K562 (cell line): ENCODE data around the gene ARNT2. TPM values are rescaled to one million over a fixed set of nuclear protein-coding genes. Genes with fewer than 3 reads are reported as not detected.

Experiments used
- ATAC-seq: fragments of 200-7000 bp; cut with Tn5 transposase; 3 replicates; pipeline ENCODE4 v1.9.1; 2020; ENCODE audit warnings: moderate library complexity
- BruUV-seq: library from RNA; stranded (reverse); fragments of 400-500 nt; replicated peaks from 2 replicates; lab custom pipeline; 2021; lab: Mats Ljungman, UMichigan
- CTCF ChIA-PET: fragments of 300-600 bp; formaldehyde crosslinking; extraction: SDS; loops from one replicate; lab custom pipeline; 2021; ENCODE audit warnings: low intra/inter-chr PET ratio; lab: Yijun Ruan, JAX
- POLR2A ChIA-PET: fragments of 300-600, 350-650 bp; sonication (Branson Sonifier 250); formaldehyde crosslinking; extraction: SDS; loops from one replicate; lab custom pipeline; 2021; ENCODE audit warnings: antibody characterized with exemption, inconsistent platforms; lab: Yijun Ruan, JAX
- DNase-seq, 4 experiments: peaks; one replicate each; pipeline versions ENCODE4 v3.0.0 to v3.0.0-alpha.2; 2011 to 2018; ENCODE audit warnings: low spot score in 3 of 4, mixed read lengths in 3 of 4; ENCODE audit errors: extremely low read depth in 1 of 4
- FAIRE-seq: peaks from 2 replicates; lab custom pipeline; 2011; peaks lifted over from hg19 to GRCh38; lab: Jason Lieb, UNC
- H2AFZ ChIP-seq: 2 replicates; pipeline ENCODE4 v1.6.0; 2011; ENCODE audit warnings: low read depth, low read length, control low read depth, inconsistent platforms
- H3K27ac ChIP-seq: fragments of 200-600 bp; 3 replicates; pipeline ENCODE4 v1.8.0; 2011; ENCODE audit warnings: low read depth, mild to moderate bottlenecking, control low read depth, inconsistent platforms, low read length, moderate library complexity, mixed read lengths; ENCODE audit errors: extremely low read depth
- H3K27me3 ChIP-seq, 2 experiments: fragments of 300-600 bp in 1 of 2; 2 replicates in 1 of 2; 3 replicates in 1 of 2; pipeline versions ENCODE4 v1.6.0 to v1.8.0; 2011; ENCODE audit warnings: inconsistent platforms in 2 of 2, low read length in 2 of 2, mild to moderate bottlenecking in 1 of 2, mixed read lengths in 1 of 2, moderate library complexity in 1 of 2; ENCODE audit not compliant: control insufficient read depth in 2 of 2, insufficient read depth in 2 of 2
- H3K36me3 ChIP-seq: fragments of 300-600 bp; 3 replicates; pipeline ENCODE4 v1.8.0; 2011; ENCODE audit warnings: mild to moderate bottlenecking, low read length, inconsistent platforms; ENCODE audit not compliant: control insufficient read depth, insufficient read depth
- H3K4me1 ChIP-seq, 2 experiments: fragments of 200-600 bp in 1 of 2; replicated peaks in 1 of 2; 2 replicates in 1 of 2; 3 replicates in 1 of 2; pipeline versions ENCODE4 v1.5.1 to v1.8.0; 2011; ENCODE audit warnings: inconsistent platforms in 2 of 2, low read length in 2 of 2, mild to moderate bottlenecking in 1 of 2, mixed read lengths in 1 of 2, moderate library complexity in 1 of 2; ENCODE audit not compliant: control insufficient read depth in 2 of 2, insufficient read depth in 2 of 2
- H3K4me2 ChIP-seq: 2 replicates; pipeline ENCODE4 v1.6.1; 2011; ENCODE audit warnings: low read length, control low read depth, inconsistent platforms, mixed read lengths; ENCODE audit not compliant: insufficient read depth
- H3K4me3 ChIP-seq: fragments of 200-600 bp; sonication (generic), shearing (Covaris generic); 2 replicates; pipeline ENCODE4 v1.5.1; 2016; ENCODE audit warnings: control low read depth, inconsistent platforms
- H3K79me2 ChIP-seq: fragments of 200-600 bp; 3 replicates; pipeline ENCODE4 v1.8.0; 2011; ENCODE audit warnings: low read length, inconsistent platforms; ENCODE audit not compliant: control insufficient read depth, insufficient read depth
- H3K9ac ChIP-seq, 2 experiments: 2 replicates each; pipeline versions ENCODE4 v1.6.0 to v1.6.1; 2011; ENCODE audit warnings: low read depth in 2 of 2, low read length in 2 of 2, control low read depth in 1 of 2, inconsistent platforms in 1 of 2, mild to moderate bottlenecking in 1 of 2, mixed read lengths in 1 of 2; ENCODE audit not compliant: insufficient read depth in 1 of 2
- H3K9me1 ChIP-seq: one replicate; pipeline ENCODE4 v1.6.0; 2011; ENCODE audit warnings: inconsistent platforms, mild to moderate bottlenecking, low read length, moderate library complexity; ENCODE audit not compliant: control insufficient read depth, insufficient read depth
- H3K9me3 ChIP-seq: replicated peaks from 2 replicates; pipeline ENCODE4 v1.5.1; 2011; ENCODE audit warnings: low read depth, low read length, inconsistent platforms; ENCODE audit not compliant: control insufficient read depth, insufficient read depth
- H4K20me1 ChIP-seq: replicated peaks from 2 replicates; pipeline ENCODE4 v1.6.1; 2011; ENCODE audit warnings: low read length, inconsistent platforms, mixed read lengths; ENCODE audit not compliant: control insufficient read depth, insufficient read depth
- PURB ChIP-seq: sonication (generic); formaldehyde crosslinking; IDR thresholded peaks from 2 replicates; pipeline ENCODE4 v1.9.0; 2021; ENCODE audit warnings: low read depth, mild to moderate bottlenecking, missing genetic modification reagents
- RBM15 ChIP-seq: fragments of 200-400 bp; formaldehyde crosslinking; IDR thresholded peaks from 2 replicates; pipeline ENCODE4 v1.6.1; 2018; ENCODE audit warnings: mild to moderate bottlenecking, low read length, moderate library complexity; ENCODE audit not compliant: insufficient read depth
- SLC30A9 ChIP-seq: fragments of 250-450 bp; sonication (Bioruptor Pico); IDR thresholded peaks from 2 replicates; pipeline ENCODE4 v1.8.0; 2022; ENCODE audit warnings: mild to moderate bottlenecking, moderate library complexity
- TAF7 ChIP-seq: fragments of 450-650 bp; IDR thresholded peaks from 2 replicates; pipeline ENCODE4 v1.6.1; 2016; ENCODE audit warnings: missing genetic modification characterization, missing compliant biosample characterization
- TRIM28 ChIP-seq: fragments of 450-650 bp; IDR thresholded peaks from 2 replicates; pipeline ENCODE4 v1.6.1; 2017
- ZNF23 ChIP-seq: fragments of 250-450 bp; sonication (Bioruptor Pico); IDR thresholded peaks from 2 replicates; pipeline ENCODE4 v1.4.0; 2020; ENCODE audit warnings: mild to moderate bottlenecking
- ZNF316 ChIP-seq: fragments of 450-650 bp; IDR thresholded peaks from 2 replicates; pipeline ENCODE4 v1.6.1; 2016
- ZNF518B ChIP-seq: fragments of 250-450 bp; sonication (Bioruptor Pico); IDR thresholded peaks from 2 replicates; pipeline ENCODE4 v1.5.0; 2021; ENCODE audit warnings: mild to moderate bottlenecking, moderate library complexity
- ZNF609 ChIP-seq: sonication (generic); formaldehyde crosslinking; IDR thresholded peaks from 2 replicates; pipeline ENCODE4 v1.8.1; 2023; ENCODE audit warnings: missing genetic modification reagents, mild to moderate bottlenecking, borderline replicate concordance
- ZSCAN32 ChIP-seq: fragments of 450-650 bp; formaldehyde crosslinking; IDR thresholded peaks from 2 replicates; pipeline ENCODE4 v1.4.0; 2020; ENCODE audit warnings: mild to moderate bottlenecking, moderate library complexity
- WGBS: fragments of 100-300 bp; shearing (Covaris generic); methylation state at CpG from one replicate; pipeline ENCODE4 v1.1.6; 2016; ENCODE audit warnings: low coverage, mixed read lengths; ENCODE audit not compliant: insufficient coverage; ENCODE audit errors: missing lambda C conversion rate; 5-methylcytosine and 5-hydroxymethylcytosine counted together
- in situ Hi-C: fragments of 300-500 bp; cut with MboI; formaldehyde crosslinking; loops from 4 replicates; pipeline ENCODE4 v1.15.0; 2018; ENCODE audit warnings: inconsistent platforms, mixed read lengths
- intact Hi-C: fragments of 100-400 bp; cut with micrococcal nuclease; formaldehyde crosslinking; loops from 2 replicates; pipeline ENCODE4 v1.14.2; 2022
- polyA plus RNA-seq, 8 experiments: library from polyadenylated mRNA; depleted of rRNA in 4 of 8; stranded (reverse) in 5 of 8; unstranded in 3 of 8; fragments of >200 nt; fragmentation: Nextera tagmentation in 2 of 8; fragmentation: Illumina TruSeq in 1 of 8; extraction: Ambion mirVana in 2 of 8; extraction: Trizol in 1 of 8; gene quantifications; 2 replicates each; pipeline versions ENCODE4 v1.2.1 to v1.2.3, GENCODE V29; 2011 to 2014; ENCODE audit warnings: inconsistent platforms in 1 of 8, missing spikeins in 1 of 8
- total RNA-seq, 7 experiments: library from RNA; depleted of rRNA in 6 of 7; stranded (reverse); fragments of >200 nt in 6 of 7; fragmentation: Illumina TruSeq in 2 of 7; extraction: Trizol in 2 of 7; gene quantifications; 2 replicates each; pipeline versions ENCODE4 v1.2.1 to v1.2.3, GENCODE V29; 2011 to 2021; ENCODE audit warnings: low replicate concordance in 1 of 7
- TF ChIP-seq, protein P1 (sequence below), 2 experiments: IDR thresholded peaks; 2 replicates each; pipeline ENCODE4 v1.6.1; 2011; ENCODE audit warnings: borderline replicate concordance in 1 of 2, control low read depth in 1 of 2, low read depth in 1 of 2, low read length in 1 of 2, mild to moderate bottlenecking in 1 of 2, mixed read lengths in 1 of 2, moderate library complexity in 1 of 2; ENCODE audit not compliant: insufficient read depth in 1 of 2, insufficient read length in 1 of 2, poor library complexity in 1 of 2, severe bottlenecking in 1 of 2; ENCODE audit errors: extremely low read depth in 1 of 2

Gene ARNT2
- total and polyA plus RNA-seq, 9 of the 15 experiments (the other 6 are each of a cell fraction or from before 2014, with no cell fraction given): 0.01 TPM; not detected in 8

GRCh38 chr15:80455051-80455648 is 51.0 kb downstream of the ARNT2 start:
- H3K27ac ChIP-seq: no peak overlapping the region
- no TSS peak for BruUV-seq
- TF ChIP-seq TRIM28: no peak
- no peak for TF ChIP-seq ZNF518B
- TF ChIP-seq TAF7 (tag): no peak
- TF ChIP-seq ZNF23 (CRISPR knock-in tag): no peak
- TF ChIP-seq RBM15: no peak
- TF ChIP-seq ZNF316: no peak
- TF ChIP-seq ZNF609 (CRISPR knock-in tag): no peak
- TF ChIP-seq ZSCAN32 (CRISPR knock-in tag): no peak
- TF ChIP-seq PURB (CRISPR knock-in tag): no peak
- TF ChIP-seq, protein P1, sequence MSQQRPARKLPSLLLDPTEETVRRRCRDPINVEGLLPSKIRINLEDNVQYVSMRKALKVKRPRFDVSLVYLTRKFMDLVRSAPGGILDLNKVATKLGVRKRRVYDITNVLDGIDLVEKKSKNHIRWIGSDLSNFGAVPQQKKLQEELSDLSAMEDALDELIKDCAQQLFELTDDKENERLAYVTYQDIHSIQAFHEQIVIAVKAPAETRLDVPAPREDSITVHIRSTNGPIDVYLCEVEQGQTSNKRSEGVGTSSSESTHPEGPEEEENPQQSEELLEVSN (IDR thresholded peaks at IDR 0.05; ENCODE audit: borderline replicate concordance in 1 of 2, extremely low read depth in 1 of 2, insufficient read depth in 1 of 2, insufficient read length in 1 of 2, low read depth in 1 of 2, low read length in 1 of 2, poor library complexity in 1 of 2, severe bottlenecking in 1 of 2): no peak
- no peak for TF ChIP-seq SLC30A9 (CRISPR knock-in tag)
- H3K4me1 ChIP-seq: no peaks in the 10 kb centered on the region
- intact Hi-C loops (loop anchor here (1.0 to 5.0 kb wide), 4 partner anchors 324 to 812 kb away; partner anchors contain the start of gene CEMIP), in situ Hi-C loops (loop anchor here (5.0 to 25.0 kb wide), 4 partner anchors 322 to 810 kb away; partner anchors contain the start of gene CEMIP)
- ChIA-PET POLR2A (interaction anchor here (0.6 kb wide), 1 partner anchor 8 kb away, joined by 3 read pairs; no protein-coding TSS in a partner anchor), CTCF (interaction anchor here (0.6 to 2.0 kb wide), 5 partner anchors 206 to 811 kb away, joined by 3 to 12 read pairs (median 11); partner anchors contain the start of gene CEMIP)
- no peak overlapping the region for H3K4me3 ChIP-seq
- H4K20me1 ChIP-seq: no peaks in the 10 kb centered on the region
- H2AFZ ChIP-seq: no peak overlapping the region
- no peaks in the 10 kb centered on the region for H3K79me2 ChIP-seq
- H3K36me3 ChIP-seq: no peaks in the 10 kb centered on the region
- H3K27me3 ChIP-seq: peaks cover 0 to 26% of the 10 kb centered on the region in 2 experiments; a peak in 2 of 5 replicates
- H3K9me1 ChIP-seq: no peaks in the 10 kb centered on the region
- DNase-seq: no peak
- H3K9me3 ChIP-seq: no peaks in the 10 kb centered on the region
- ATAC-seq: no peak
- H3K4me2 ChIP-seq: no peak overlapping the region
- 0% methylated on average over 6 of the region's 6 CpGs for WGBS
- FAIRE-seq: no peak
- no peak overlapping the region for H3K9ac ChIP-seq
